Medulla oblongata (tissue), 1 donor: Measurements from ENCODE around the gene RNF166.

Experiments
- DNase-seq: peaks from one replicate; pipeline ENCODE4 v3.0.0-alpha.2; 2015; ENCODE audit errors: extremely low spot score

RNF166 gene

GRCh38 chr16:88739139-88739976, 33.1 kb upstream of the RNF166 start:
- DNase-seq: no peak

- DNase-seq: no peak
Observed at GRCh38 chr16:88738151-88739084, 32.2 kb upstream of the RNF166 start.

DNA sequence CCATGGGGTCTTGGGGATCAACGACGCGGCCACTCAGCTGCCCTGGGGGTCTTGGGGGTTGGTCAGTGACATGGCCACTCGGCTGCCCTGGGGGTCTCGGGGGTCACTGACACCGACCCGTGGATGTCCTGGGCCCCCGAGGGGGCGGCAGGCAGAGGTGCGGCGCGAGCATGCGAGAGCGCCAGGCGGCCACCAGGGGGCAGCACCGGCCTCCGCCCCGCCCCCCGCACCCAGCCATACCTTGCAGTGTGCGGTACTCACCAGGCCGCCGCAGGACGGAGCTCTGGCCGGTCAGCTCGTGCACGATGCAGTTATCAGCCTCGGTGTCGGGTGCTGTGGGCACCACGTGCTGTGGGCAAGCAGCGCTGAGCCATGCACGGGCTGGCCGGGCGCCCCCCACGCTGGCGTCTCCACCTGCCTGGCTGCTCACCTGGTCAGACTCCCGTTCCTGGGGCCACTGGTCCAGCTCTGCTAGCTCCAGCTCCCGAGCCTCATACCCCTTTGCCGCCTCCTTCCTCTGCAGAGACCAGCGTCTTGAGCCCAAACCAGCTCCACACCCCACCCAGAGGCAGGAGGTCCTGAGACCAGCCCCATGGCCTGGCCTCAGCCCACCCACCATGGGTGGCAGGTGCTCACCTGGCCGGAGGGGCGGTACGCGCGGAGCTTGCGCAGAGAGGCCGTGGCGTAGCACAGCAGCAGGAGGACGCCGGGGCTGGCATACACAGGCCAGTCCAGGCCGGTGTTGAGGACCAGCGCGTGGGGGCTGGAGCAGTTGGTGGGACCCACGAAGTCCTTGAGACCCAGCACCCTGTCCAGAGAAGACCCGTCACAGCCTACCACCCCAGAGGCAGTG, 31.3 kb upstream of the RNF166 start:
- peak; percentile 29 for DNase-seq

DNA sequence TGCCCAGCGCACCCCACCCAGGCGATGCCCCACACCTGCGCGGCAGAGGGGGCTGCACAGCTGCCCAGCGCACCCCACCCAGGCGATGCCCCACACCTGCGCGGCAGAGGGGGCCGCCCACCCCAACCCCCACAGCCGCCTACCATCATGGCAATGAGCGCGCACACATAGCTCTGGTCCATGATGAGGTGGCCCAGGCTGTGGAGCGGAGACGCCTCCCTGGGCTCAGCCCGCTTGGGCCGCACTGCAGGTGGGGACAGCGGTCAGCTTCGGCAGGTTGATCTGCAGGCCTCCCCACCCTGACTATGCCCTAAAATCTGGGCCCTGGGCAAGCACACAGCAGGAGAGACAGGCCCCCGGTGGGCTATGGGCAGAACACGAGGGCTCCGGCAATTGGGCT, 30.3 kb upstream of the RNF166 start:
- no peak for DNase-seq

DNA sequence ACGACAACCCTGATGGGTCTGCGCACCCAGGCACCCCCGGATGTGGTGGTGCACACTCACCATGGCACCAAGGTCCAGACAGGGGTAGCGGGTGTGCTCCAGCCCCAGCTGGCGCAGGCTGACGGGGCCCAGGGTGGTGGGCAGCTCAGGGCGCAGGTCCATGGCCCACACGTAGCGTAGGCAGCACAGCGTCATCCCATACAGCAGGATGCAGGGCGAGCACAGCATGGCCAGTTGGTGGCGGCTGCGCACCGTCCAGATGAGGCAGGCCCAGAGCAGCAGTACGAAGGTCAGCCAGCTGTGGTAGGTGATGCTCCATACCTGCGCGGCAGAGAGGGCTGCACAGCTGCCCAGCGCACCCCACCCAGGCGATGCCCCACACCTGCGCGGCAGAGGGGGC, 29.9 kb upstream of the RNF166 start:
- no peak for DNase-seq

- DNase-seq: no peak
Observed at GRCh38 chr16:88735616-88736015, 29.4 kb upstream of the RNF166 start.

DNA sequence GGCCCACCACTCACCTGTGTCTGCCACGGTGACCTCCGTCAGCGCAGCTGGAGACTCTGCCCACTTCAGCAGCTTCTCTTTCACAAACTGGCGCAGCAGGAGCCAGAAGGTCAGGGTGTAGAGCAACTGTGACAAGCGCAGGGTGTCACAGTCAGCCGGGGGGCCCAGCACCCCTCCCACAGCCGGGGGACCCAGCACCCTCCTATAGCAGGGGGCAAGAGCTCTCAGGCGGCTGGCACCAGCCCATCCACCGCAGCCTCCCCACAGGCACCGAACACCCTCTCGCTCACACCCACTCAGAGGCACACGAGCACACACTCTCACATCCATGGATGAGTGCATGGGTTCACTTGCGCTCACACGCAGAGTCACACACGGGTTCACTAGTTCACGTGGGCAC, 28.9 kb upstream of the RNF166 start:
- DNase-seq: no peak

- no peak for DNase-seq
Observed at GRCh38 chr16:88734361-88734728, 28.1 kb upstream of the RNF166 start.

GRCh38 chr16:88733630-88734360, 27.6 kb upstream of the RNF166 start:
- DNase-seq: no peak

- no peak for DNase-seq
Observed at GRCh38 chr16:88732961-88733294, 26.7 kb upstream of the RNF166 start.

DNA sequence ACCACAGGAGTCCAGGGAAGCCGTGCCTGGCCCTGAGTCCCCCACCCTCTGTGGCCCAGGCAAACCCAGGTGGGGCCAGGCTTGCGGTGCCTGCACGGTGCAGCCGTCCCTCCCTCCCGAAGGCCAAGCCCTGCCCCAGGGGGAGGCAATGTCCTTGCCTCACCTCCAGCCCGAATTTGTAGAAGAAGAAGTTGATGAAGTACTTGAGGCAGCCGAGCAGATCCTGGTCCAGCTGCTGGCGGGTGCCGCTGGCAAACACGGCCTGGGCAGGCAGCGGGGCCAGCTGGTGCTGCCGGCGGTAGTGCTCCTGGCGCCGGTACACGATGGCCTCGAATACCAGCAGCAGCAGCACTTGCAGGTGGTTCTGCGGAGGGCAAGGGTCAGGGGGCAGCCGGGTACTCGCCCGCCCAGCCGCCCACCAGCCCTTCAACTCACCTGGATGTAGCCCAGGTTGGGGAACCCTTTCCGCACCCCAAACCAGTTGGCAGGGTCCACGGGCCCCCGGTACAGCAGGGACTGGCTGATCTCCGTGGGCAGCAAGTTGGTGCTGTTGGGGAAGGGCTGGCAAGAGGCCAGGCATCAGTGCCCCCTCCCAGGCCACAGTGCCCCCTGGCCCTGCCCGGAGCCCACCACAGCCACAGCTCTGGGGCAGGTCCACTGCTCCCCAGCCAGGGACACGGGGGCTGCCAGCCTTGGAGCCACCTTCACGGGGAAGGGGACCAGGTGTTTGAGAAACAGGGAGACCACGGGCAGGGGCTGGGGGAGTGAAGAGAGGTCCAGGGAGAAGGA, 26.2 kb upstream of the RNF166 start:
- DNase-seq: no peak

GRCh38 chr16:88731699-88732098, 25.5 kb upstream of the RNF166 start:
- DNase-seq: no peak

- no peak for DNase-seq
Observed at GRCh38 chr16:88730632-88731607, 24.7 kb upstream of the RNF166 start.

DNA sequence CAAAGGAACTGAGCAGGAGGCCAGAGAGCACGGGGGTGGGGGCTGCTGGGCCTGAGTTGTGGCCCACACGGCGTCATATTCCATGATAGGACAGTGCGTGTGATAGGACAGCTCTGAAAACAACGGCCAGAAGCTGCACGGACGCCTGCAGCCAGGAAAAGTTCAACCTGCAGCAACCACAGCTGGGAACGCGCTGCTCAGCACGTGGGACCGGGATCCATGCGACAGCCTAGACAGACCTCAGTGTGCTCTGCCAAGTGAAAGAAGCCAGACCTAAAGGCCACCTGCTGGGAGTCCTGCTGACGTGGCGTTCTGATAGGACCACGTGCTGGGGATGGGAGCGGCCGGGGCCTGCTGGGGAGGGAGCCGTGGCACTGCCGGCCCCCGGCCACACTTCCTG, 21.7 kb upstream of the RNF166 start:
- DNase-seq: no peak

DNA sequence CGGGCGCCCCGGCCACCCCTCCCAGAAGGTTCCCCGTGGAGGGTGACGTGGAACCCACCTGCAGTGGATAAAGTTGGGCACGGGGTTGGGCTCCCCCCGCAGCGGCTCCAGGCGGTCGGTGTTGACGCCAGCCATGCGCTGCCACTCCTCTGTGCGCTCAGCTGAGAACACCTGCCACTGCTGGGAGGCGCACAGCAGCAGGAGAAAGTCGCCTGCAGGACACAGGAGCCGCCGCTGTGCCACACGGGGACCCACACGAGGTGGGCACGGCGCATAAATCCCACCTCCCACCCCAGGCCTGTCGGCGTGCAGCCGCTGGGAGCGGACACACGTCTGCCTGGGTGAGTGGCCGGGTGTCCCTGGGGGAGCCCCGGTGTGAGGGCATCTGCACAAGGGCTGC, 20.8 kb upstream of the RNF166 start:
- DNase-seq: no peak

DNA sequence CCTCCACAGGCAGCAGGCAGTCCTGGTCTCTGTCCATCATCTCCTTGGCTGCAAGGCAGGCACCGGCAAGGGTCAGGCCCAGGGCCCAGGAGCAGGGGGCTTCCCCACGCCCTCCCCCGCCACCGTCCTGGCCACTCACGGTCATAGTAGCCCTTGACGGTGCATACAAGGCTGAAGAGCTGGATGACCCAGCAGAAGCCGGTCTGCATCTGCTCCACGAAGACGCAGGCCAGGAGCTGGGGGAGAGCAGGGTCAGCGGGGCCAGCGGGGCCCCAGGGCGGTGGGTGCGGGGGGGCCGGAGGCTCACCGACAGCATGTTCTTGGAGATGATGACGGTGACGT, 20.2 kb upstream of the RNF166 start:
- no peak for DNase-seq

DNA sequence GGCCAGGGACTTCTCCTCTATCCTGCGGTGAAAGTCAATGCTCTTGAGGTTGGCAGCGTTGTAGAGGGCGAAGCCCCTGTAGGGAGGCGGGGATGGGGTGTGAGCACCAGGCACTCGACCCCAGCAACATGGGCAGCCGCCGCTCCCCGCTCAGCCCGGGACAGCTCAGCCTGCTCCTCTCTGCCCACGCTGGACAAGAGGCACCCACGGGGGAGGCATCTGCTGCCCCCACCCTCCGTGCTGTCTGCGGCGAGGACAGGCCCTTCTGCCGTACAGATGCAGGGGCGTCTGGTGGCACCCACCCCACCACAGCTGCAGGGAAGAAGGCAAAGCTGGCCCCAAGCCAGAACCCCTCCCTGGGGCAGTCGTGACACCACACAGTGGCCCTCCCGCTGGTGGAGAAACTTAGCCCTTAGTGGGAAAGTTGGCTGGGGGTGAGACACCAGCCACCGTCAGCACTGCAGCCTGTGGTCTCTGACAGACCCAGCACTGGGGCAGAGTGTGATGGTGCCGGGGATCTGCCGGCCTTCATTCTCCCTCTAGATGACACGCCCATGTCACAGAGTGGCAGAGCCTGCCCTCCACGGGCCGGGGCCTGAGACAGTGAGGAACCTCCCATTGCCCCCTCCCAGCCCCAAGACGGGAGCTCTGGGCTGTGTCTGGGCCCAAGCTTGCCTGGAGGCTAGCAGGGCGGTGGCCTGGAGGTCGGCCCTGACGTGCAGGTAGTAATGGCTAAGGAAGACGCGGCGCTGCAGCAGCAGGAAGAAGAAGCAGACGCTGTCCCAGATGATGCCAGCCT, 19.6 kb upstream of the RNF166 start:
- no peak for DNase-seq

- DNase-seq: no peak
Observed at GRCh38 chr16:88724855-88725555, 18.8 kb upstream of the RNF166 start.
